GM12878 (cell line): ENCODE measurements around the gene NUAK1. TPM values are rescaled to one million over a fixed set of nuclear protein-coding genes. Genes with fewer than 3 reads are reported as not detected.

ENCODE experiments used
- ATAC-seq: fragments of 200-7000 bp; cut with Tn5 transposase; 3 replicates; pipeline ENCODE4 v1.9.1; 2020; ENCODE audit warnings: mild to moderate bottlenecking, moderate library complexity
- BruUV-seq: library from RNA; stranded (reverse); fragments of 400-500 nt; replicated peaks from 2 replicates; lab custom pipeline; 2021; lab: Mats Ljungman, UMichigan
- CTCF ChIA-PET: fragments of 300-600 bp; sonication (Branson Sonifier 250); formaldehyde crosslinking; extraction: SDS; loops from one replicate; lab custom pipeline; 2021; ENCODE audit warnings: inconsistent platforms; lab: Yijun Ruan, JAX
- POLR2A ChIA-PET: fragments of 350-600 bp; formaldehyde crosslinking; extraction: SDS; loops from one replicate; lab custom pipeline; 2021; ENCODE audit warnings: inconsistent platforms; lab: Charles Lee
- RAD21 ChIA-PET: fragments of 300-600 bp; sonication (Branson Sonifier 250); formaldehyde crosslinking; loops from one replicate; lab custom pipeline; 2023; ENCODE audit warnings: antibody characterized with exemption; ENCODE audit not compliant: unreplicated experiment; lab: Charles Lee
- SMC1A ChIA-PET: fragments of 300-600 bp; sonication (Branson Sonifier 250); formaldehyde crosslinking; loops from one replicate; lab custom pipeline; 2023; ENCODE audit not compliant: unreplicated experiment, uncharacterized antibody; lab: Charles Lee
- DNase-seq: peaks from one replicate; pipeline ENCODE4 v3.0.0-alpha.2; 2011; ENCODE audit warnings: low read depth, low spot score
- FAIRE-seq: peaks from 3 replicates; lab custom pipeline; 2011; peaks lifted over from hg19 to GRCh38; lab: Jason Lieb, UNC
- H2AFZ ChIP-seq: 2 replicates; pipeline ENCODE4 v1.6.0; 2011; ENCODE audit warnings: low read depth, low read length, control low read depth; ENCODE audit not compliant: control insufficient read depth
- H3K27ac ChIP-seq: 2 replicates; pipeline ENCODE4 v1.5.1; 2011; ENCODE audit warnings: control low read depth; ENCODE audit not compliant: control insufficient read depth, insufficient read depth
- H3K27me3 ChIP-seq, 2 experiments: replicated peaks in 1 of 2; 2 replicates each; pipeline versions ENCODE4 v1.6.0 to v1.6.1; 2011; ENCODE audit warnings: low read length in 1 of 2; ENCODE audit not compliant: control insufficient read depth in 2 of 2, insufficient read depth in 2 of 2
- H3K36me3 ChIP-seq, 2 experiments: 2 replicates each; pipeline ENCODE4 v1.5.1; 2011; ENCODE audit warnings: low read length in 1 of 2; ENCODE audit not compliant: control insufficient read depth in 2 of 2, insufficient read depth in 2 of 2
- H3K4me1 ChIP-seq: 2 replicates; pipeline ENCODE4 v1.6.1; 2011; ENCODE audit warnings: mild to moderate bottlenecking, low read length, moderate library complexity, mixed read lengths; ENCODE audit not compliant: control insufficient read depth, insufficient read depth
- H3K4me2 ChIP-seq: 2 replicates; pipeline ENCODE4 v1.6.0; 2011; ENCODE audit warnings: control low read depth; ENCODE audit not compliant: control insufficient read depth, insufficient read depth
- H3K4me3 ChIP-seq: fragments of 200-600 bp; sonication (generic); 2 replicates; pipeline ENCODE4 v1.5.1; 2016
- H3K79me2 ChIP-seq: 2 replicates; pipeline ENCODE4 v1.6.0; 2011; ENCODE audit warnings: low read length; ENCODE audit not compliant: control insufficient read depth, insufficient read depth
- H3K9ac ChIP-seq: 2 replicates; pipeline ENCODE4 v1.8.0; 2011; ENCODE audit warnings: low read length, control low read depth, mixed read lengths; ENCODE audit not compliant: control insufficient read depth, insufficient read depth
- H3K9me3 ChIP-seq: replicated peaks from 3 replicates; pipeline ENCODE4 v1.5.1; 2011; ENCODE audit warnings: mild to moderate bottlenecking, low read length; ENCODE audit not compliant: control insufficient read depth, insufficient read depth
- H4K20me1 ChIP-seq: 2 replicates; pipeline ENCODE4 v1.6.0; 2011; ENCODE audit not compliant: control insufficient read depth, insufficient read depth
- E2F4 ChIP-seq: IDR thresholded peaks from 2 replicates; pipeline ENCODE4 v1.6.1; 2012; ENCODE audit warnings: low read depth, low read length, improper control_type of control experiment
- JUND ChIP-seq: IDR thresholded peaks from 2 replicates; pipeline ENCODE4 v1.6.1; 2012; ENCODE audit warnings: low read depth, mild to moderate bottlenecking, low read length, improper control_type of control experiment, moderate library complexity
- KDM1A ChIP-seq: fragments of 200-600 bp; sonication (generic); IDR thresholded peaks from 2 replicates; pipeline ENCODE4 v1.6.1; 2016; ENCODE audit warnings: borderline replicate concordance
- MAX ChIP-seq: IDR thresholded peaks from 2 replicates; pipeline ENCODE4 v1.6.1; 2012; ENCODE audit warnings: low read depth, low read length, improper control_type of control experiment
- MEF2B ChIP-seq: fragments of 450-650 bp; IDR thresholded peaks from 2 replicates; pipeline ENCODE4 v1.6.1; 2018; ENCODE audit warnings: mild to moderate bottlenecking, moderate library complexity; ENCODE audit not compliant: partially characterized antibody, poor library complexity, severe bottlenecking
- MTA2 ChIP-seq: fragments of 450-650 bp; IDR thresholded peaks from 2 replicates; pipeline ENCODE4 v1.6.1; 2016; ENCODE audit warnings: low read depth, mild to moderate bottlenecking, moderate library complexity
- NBN ChIP-seq: fragments of 450-650 bp; IDR thresholded peaks from 2 replicates; pipeline ENCODE4 v1.6.1; 2016
- POLR2A ChIP-seq: IDR thresholded peaks from 2 replicates; pipeline ENCODE4 v1.6.1; 2011; ENCODE audit warnings: low read depth, mild to moderate bottlenecking, low read length
- RAD21 ChIP-seq: IDR thresholded peaks from 2 replicates; pipeline ENCODE4 v1.6.1; 2011; ENCODE audit warnings: mild to moderate bottlenecking, low read depth, low read length, moderate library complexity; ENCODE audit not compliant: insufficient read depth
- REST ChIP-seq: IDR thresholded peaks from 2 replicates; pipeline ENCODE4 v1.6.1; 2012; ENCODE audit warnings: mild to moderate bottlenecking, low read depth, low read length
- RUNX3 ChIP-seq: IDR thresholded peaks from 2 replicates; pipeline ENCODE4 v1.6.1; 2012; ENCODE audit warnings: low read length, inconsistent platforms
- WRNIP1 ChIP-seq: IDR thresholded peaks from 2 replicates; pipeline ENCODE4 v1.6.1; 2011; ENCODE audit warnings: low read depth, low read length, improper control_type of control experiment, borderline replicate concordance
- ZNF384 ChIP-seq: IDR thresholded peaks from 2 replicates; pipeline ENCODE4 v1.6.1; 2012; ENCODE audit warnings: low read depth, mild to moderate bottlenecking, low read length, improper control_type of control experiment, borderline replicate concordance
- WGBS: methylation state at CpG from one replicate; pipeline ENCODE4 v1.1.6; 2016; ENCODE audit warnings: low lambda C conversion rate; ENCODE audit not compliant: insufficient replicate concordance, insufficient coverage; ENCODE audit errors: missing lambda C conversion rate; 5-methylcytosine and 5-hydroxymethylcytosine counted together
- in situ Hi-C: fragments of 300-500 bp; cut with MboI; formaldehyde crosslinking; loops from 9 replicates; pipeline ENCODE4 v1.14.3; 2018; ENCODE audit warnings: mixed read lengths
- intact Hi-C: fragments of 100-400 bp; cut with micrococcal nuclease; formaldehyde crosslinking; loops from one replicate; pipeline ENCODE4 v1.14.2; 2022; ENCODE audit not compliant: unreplicated experiment
- polyA plus RNA-seq, 11 experiments: library from polyadenylated mRNA; depleted of rRNA in 4 of 11; unstranded in 6 of 11; stranded (reverse) in 5 of 11; fragments of >200 nt; fragmentation: Nextera tagmentation in 4 of 11; fragmentation: Illumina TruSeq in 1 of 11; extraction: Ambion mirVana in 4 of 11; extraction: Trizol in 1 of 11; gene quantifications; 1 replicate in 1 of 11; 2 replicates in 10 of 11; pipeline versions ENCODE4 v1.2.1 to v1.2.3, GENCODE V29; 2011 to 2016; ENCODE audit warnings: inconsistent platforms in 2 of 11, missing spikeins in 2 of 11, low read depth in 1 of 11
- total RNA-seq, 4 experiments: library from RNA; depleted of rRNA in 3 of 4; stranded (reverse); fragments of >200 nt in 3 of 4; fragmentation: Illumina TruSeq in 1 of 4; extraction: Trizol in 1 of 4; gene quantifications; 2 replicates each; pipeline versions ENCODE4 v1.2.1 to v1.2.3, GENCODE V29; 2013 to 2021

NUAK1 gene
- total and polyA plus RNA-seq, 10 of the 15 experiments (the other 5 are each of a cell fraction or from before 2014, with no cell fraction given) = 0.03 to 0.42 (median 0.08) TPM; not detected in 2

- no peak for TF ChIP-seq MAX
- TF ChIP-seq RAD21 = no peak
- no peak for TF ChIP-seq REST
- no peak for TF ChIP-seq MEF2B
- TF ChIP-seq WRNIP1 = no peak
Observed at GRCh38 chr12:106039646-106040404, 98.9 kb downstream of the NUAK1 start (continued).

- H3K27ac ChIP-seq = no peak overlapping the region
- WGBS = 50% methylated on average over 6 of the region's 6 CpGs
- SMC1A ChIA-PET = no interaction called here
- H3K27me3 ChIP-seq = 0 out of 4 replicates have a peak, but pooled peaks cover 0 to 2% of the 10 kb centered on the region in 2 experiments
- CTCF ChIA-PET = no interaction called here
- no peak overlapping the region for H3K4me3 ChIP-seq
- POLR2A ChIA-PET = no interaction called here
- no peaks in the 10 kb centered on the region for H3K36me3 ChIP-seq
- no peak for FAIRE-seq
- no TSS peak for BruUV-seq
- H3K4me1 ChIP-seq = no peaks in the 10 kb centered on the region
- no peak overlapping the region for H3K9ac ChIP-seq
- H3K79me2 ChIP-seq = no peaks in the 10 kb centered on the region
- no peaks in the 10 kb centered on the region for H3K9me3 ChIP-seq
- H3K4me2 ChIP-seq = no peak overlapping the region
- in situ Hi-C loops = no loop called here
- no peak for ATAC-seq
- intact Hi-C loops = no loop called here
- RAD21 ChIA-PET = no interaction called here
- H2AFZ ChIP-seq = no peak overlapping the region
- no peaks in the 10 kb centered on the region for H4K20me1 ChIP-seq
- no peak for TF ChIP-seq JUND
- TF ChIP-seq E2F4 = no peak
- TF ChIP-seq RUNX3 = no peak
- TF ChIP-seq POLR2A = no peak
- no peak for TF ChIP-seq NBN
- no peak for TF ChIP-seq ZNF384
- TF ChIP-seq MTA2 = no peak
- no peak for TF ChIP-seq KDM1A
- DNase-seq = no peak
Observed at GRCh38 chr12:106039242-106039641, 99.5 kb downstream of the NUAK1 start.
